NCI-H1930 (cell line): ENCODE data around the gene SERINC1.

ENCODE experiments used
- DNase-seq, 2 experiments: peaks; one replicate each; lab custom pipeline; 2025; lab: John Stamatoyannopoulos, UW

Gene SERINC1

DNA sequence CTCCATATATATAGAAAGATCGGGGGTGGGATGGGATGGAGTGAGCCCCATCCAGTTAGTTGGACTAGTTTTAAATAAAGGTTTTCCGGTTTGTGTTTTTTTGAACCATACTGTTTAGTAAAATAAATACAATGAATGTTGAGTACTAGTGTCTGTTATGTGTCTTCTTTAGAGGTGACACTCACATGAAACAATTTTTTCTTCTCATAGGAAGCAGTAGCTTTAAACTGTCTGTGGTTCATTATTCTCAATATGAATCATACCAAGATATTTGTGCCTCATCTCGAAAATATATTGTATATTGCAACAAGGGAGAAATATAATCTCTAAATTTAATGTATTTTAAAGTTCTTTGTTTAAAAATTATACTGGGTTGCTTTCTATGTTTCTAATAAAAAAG lies 38.8 kb downstream of the SERINC1 start:
- DNase-seq, result no peak

DNA sequence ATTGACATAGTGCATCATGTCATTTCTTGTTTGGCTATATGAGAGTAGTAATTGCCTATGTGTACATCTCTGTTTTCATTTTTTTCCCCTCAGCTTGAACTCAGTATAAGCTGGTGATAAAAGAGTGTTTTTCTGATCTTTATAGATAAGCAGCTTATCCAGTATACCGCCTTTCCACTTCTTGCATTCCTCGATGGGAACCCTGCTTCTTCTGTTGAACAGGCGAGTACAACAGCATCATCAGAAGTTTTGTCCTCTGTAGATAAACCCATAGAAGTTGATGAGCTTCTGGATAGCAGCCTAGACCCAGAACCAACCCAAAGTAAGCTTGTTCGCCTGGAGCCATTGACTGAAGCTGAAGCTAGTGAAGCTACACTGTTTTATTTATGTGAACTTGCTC lies 39.8 kb downstream of the SERINC1 start:
- no peak for DNase-seq

DNA sequence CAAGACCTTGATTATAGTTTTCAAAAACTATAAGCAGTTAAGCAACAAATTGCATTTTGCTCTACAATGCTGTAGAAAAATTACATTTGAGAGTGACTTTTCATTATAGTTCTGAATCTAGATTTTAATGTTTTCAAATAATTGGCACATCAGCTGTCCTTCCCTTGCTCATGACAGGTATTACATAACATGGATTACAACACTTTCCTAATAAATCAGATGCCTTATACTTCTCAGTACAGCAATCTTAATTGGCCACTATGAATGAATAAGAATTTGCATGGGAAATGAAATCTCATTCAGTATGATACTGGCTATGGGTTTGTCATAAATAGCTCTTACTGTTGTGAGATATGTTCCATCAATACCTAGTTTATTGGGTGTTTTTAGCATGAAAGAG lies 42.3 kb downstream of the SERINC1 start:
- no peak for DNase-seq

DNA sequence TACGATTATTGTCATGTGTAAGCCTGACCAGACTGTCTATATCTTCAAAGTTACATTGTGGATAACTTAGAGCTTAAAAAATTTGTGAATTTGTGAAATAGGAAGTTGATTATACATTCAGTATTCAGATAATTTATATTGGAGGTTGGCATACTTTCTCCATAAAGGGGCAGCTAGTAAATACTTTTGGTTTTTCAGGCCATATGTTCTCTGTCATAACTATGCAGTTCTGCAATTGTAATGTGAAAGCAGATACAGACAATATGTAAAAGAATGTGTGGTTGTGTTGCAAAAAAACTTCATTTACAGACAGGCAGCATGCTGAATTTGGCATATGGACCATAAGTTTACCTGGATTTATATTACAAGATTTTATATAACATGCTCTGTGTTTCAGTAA lies 42.8 kb downstream of the SERINC1 start:
- DNase-seq, result no peak

DNA sequence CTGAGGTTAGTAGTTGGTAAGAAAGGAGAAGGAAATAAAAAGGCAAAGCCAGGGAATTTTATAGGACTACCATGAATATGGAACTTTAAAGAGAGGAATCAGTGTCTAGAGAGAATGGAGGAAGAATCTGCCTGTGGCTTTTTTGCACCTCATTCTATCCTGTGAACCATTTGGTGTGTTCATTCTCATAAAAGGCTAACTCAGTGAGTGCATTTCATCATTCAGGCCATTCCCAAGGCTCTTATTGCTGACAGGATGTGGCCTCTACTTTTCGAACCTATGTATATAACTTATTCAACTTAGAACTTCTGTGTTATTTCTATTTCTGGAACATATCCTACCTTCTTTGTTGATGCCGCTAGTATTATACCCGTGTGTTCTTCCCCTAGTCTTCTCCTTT lies 45.0 kb downstream of the SERINC1 start:
- no peak for DNase-seq

DNA sequence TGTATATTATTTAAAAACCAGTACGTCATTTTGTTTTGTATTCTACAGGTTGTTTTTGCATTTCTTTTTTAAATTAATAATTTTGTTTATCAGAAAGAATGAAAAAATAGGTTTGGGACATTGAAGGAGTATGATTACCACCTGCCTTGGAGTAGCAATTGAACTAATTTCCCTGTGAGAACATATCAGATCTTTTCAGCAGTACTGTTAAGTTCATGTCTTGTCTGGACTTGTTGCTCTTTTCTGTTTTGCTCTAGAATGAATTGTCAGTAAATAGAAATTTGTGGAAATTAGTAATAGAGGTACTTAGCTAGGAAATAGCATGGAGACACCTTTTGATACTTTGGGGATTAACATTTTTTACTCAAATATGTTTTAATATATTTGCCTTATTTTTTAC lies 47.9 kb downstream of the SERINC1 start:
- DNase-seq, result no peak

DNA sequence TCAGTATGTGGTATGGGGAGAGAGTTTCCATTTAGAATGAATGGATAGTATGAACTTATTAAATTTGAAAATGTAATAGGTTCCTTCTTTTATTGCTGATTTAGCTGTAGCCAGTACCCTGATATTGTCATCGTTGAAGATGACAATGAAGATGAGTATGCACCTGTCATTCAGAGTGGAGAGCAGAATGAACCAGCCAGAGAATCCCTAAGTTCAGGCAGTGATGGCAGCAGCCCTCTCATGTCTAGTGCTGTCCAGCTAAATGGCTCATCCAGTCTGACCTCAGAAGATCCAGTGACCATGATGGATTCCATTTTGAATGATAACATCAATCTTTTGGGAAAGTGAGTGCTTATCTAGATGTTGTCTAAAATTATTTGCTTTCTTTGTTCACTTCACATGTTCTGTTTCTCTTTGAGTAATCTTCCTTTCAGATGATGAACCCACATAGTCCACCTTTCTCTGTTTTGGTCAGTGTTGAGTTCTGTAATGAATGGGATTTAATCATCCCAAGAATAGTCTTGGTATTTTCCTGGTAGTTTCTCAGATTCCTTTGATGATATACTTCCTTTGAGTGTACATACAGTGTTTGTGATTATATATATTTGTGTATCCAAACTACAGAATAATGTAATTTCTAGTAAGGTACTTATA lies 48.9 kb downstream of the SERINC1 start:
- DNase-seq, result no peak

DNA sequence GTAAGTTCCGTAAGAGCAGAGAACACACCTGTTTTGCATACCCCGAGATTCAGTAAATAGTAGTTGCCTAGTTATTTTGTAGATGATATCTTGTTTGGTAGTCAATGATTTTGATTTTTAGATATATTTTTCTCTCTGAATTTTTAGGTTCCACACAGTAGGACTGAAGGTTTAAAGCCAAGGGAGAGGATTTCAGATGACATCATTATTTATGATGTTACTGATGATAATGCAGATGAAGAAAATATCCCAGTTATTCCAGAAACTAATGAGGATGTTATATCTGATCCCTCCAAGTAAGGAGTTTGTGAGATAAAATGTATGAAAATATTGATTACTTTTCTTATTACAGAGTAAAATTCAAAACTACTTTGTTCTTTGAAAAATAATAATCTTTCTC lies 49.6 kb downstream of the SERINC1 start:
- no peak for DNase-seq

DNA sequence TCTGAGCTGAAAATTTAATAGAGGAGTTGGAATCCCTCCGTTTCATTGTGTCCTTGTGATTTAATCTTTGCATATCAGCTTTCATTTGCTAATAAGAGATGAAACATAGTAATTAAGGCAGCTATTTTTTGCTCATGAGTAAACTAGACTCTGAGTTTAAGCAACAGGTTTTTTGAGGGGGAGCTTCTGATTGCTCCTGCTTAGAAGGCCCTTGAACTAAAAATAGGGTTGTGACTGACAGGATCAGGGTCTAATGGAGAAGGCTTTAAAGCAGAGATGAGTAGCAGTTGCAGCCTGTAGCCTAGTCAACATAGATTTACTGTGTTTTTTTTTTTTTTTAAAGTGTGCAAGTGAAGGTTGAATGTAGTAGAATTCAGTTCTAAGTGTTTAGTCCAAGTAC lies 54.8 kb downstream of the SERINC1 start:
- DNase-seq, result no peak

DNA sequence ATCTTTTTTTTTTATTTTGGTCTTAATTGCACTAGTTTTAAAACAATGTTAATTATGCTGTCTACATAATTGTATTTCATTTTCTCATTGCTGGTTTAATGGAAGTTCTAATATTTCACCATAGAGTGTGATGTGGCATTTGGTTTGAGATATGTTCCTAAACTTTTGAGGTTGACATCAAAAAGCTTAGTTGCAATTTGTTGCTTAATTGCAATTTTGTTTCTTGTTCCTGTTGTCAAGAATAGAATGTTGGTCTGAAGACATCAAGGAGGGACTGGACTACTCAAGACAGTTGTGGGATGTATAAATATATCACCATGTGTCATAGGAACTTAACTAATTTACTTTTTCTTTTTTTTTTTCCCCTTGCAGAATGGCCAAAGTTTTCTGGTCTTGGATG lies 59.6 kb downstream of the SERINC1 start:
- DNase-seq, result no peak

DNA sequence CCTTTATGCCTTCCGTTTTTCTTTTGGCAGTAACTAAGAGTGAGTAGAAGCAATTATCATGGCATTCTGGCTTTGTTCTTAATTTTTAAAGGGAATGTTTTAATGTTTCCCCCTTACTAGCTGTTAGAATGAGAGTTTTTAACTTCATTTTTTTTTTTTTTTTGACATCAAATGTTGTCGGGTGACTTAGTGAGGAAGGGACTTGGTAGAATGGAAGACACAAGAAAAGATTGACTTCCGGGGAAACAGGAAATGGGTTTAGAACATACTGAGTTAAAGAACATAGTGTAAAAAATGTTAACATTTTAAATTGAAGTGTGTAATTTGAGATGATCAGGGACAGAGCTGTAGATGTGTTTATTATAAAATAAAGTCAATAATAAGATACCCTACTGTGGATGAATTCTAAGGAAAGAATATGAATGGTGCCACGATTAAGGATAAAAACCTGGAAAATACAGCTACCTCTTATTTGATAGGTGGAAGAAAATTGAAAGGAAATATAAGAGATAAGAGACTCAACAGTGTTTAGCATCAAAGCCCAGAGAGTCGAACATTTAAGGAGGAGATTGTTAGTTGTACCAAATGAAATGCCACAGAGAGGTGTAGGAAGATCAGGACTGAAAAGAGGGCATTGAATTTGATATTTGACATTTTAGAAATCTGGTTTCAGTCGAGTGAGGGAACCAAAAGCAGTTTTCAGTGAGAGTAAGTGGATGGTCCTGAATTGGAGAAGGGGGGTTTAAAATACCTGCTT lies 62.7 kb downstream of the SERINC1 start:
- DNase-seq, result no peak

DNA sequence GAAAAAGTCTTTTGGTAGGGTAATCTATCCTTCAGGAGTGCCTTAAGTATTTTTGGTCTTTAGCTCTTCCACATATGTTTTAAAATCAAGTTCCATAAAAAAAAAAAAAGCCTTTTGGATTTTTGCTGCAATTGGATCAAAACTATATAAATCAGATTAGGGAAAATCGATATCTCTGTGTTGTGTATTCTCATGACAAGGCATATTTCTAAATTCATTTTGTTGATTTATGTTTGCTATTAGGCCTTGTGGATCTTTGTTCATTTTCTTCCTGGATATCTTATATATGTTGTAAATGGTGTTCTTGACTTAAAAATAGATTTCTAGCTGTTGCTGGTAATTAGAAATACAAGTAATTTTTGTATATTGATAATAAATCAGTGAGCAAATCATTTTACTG lies 63.4 kb downstream of the SERINC1 start:
- DNase-seq, result no peak

DNA sequence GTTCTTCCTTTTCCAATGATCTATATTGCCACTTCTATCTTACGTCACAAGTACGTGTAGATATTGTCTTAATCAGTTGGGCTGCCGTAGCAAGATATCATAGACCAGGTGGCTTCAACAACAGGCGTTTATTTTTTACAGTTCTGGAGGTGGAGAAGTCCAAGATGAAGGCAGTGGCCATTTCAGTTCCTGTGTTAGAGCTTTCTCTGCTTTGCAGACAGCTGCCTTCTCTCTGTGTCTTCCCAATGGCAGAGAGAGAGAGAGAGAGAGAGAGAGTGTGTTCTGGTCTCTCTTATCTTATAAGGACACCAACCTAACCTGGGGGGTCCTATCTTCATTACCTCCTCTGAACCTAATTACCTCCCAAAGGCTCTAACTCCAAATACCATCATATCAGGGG lies 63.9 kb downstream of the SERINC1 start:
- no peak for DNase-seq

DNA sequence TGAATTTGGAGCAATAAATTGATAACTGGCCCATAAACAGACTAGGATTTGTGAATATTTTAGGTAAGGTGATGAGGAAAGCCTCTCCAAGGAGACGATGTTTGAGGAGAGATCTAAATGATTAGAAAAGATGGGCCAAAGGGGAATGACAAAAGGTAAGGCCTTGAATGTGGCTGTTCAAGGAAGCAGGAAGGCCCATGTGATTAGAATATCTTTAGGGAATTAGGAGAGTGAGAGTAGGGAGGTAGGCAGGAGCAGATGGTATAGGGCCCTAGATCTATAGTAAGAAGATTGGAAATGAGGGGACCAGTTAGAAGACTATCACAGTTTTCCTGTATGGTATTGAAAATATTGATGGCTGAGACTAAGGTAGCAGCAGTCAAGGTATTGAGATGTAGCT lies 65.4 kb downstream of the SERINC1 start:
- no peak for DNase-seq

DNA sequence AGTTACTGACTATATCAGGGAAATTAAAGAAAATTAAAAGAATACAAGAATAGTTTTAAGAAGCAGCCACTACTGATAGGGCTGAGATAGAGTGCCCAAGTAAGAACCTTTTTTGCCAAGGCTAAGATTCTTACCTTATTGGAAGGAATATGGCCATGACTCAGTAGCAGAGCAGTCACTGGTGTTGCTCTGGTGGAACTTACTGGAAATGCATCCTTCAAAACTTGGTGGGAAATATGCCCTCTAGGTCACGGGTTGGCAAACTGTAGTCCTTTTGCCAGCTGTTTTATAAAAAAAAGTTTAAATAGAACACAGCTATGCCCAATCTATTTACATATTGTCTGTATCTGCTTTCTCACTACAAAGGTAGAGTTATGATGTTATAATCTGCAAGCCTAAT lies 66.2 kb downstream of the SERINC1 start:
- no peak for DNase-seq

DNA sequence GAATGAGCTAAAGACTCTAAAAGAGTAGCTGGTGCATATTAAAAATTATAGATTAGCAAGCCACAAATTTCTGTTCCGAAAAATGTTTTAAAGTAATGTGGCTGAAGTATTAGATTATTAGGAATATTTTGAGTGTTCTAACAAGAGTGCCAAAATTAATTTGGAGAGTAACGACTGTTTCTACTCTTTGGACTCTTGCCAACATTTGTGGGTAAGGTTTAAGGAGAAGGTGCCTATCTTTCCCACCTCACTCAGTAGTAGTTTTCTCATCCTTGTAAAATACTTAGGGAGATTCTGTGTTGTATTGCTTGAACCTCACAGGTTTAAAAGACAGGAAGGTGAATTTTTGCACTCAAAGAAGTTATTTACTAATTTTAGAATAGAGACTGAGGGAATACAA lies 67.2 kb downstream of the SERINC1 start:
- DNase-seq, result no peak

DNA sequence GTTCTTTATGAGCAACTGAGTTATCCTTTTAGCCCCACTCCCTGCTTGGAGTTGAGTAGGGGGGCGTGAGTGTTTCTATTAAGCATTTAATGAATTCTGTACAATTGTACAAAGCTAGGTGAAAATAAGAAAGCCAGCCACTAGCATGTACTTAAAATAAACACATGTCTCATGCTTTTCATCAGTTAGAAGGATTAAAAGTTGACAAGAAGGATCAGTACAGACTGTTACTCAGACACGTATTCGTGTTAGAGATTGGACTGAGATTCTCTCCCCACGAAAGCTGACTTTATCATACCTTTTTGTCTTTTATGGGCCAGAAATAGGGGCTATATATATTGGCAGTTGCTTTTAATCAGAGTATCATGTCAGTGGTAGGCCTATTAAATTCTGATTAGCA lies 70.5 kb downstream of the SERINC1 start:
- DNase-seq, result no peak

DNA sequence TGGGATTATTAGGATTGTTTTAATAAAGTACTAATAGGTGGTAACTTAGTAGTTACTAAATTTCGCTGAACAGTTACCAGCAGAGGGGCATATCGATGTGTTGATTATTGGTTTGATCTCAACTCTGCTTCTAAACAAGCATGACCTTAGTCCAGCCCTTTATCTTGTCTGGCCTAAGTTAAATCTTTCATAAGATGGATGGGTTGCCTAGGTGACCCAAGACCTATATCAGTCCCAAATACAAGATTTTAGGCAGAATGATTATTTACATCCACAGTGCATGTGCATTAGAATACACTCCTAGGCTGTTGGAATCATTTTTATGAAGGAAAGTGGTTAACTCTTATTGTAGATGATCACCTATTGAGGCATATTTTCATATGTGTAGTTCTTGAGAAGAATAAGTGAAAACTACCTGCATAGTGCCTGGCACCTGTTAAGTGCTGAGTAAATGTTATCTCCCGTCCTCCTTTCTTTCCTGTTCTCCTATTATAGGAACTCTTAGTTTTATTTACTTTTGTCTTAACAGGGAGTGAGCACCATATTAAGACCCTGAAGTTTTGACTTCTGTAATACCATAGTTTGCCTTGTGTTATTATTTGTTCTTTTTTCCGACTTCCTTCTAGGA lies 71.0 kb downstream of the SERINC1 start:
- DNase-seq, result no peak

DNA sequence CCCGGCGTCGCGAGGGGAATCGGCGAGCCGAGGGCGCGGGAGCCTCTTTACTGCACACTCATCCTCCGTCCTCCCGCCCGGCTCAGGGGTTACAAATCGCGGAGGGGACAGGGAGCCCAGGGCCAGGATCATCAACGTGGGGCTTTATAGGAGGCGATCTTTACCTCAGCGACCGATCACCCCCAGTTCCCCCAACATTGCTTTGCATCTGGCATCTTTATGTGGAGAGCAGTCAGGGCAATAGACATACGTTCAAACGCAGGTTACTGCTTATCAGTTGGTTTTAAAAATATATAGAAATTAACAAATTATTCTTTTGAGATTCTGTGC lies 71.5 kb downstream of the SERINC1 start:
- no peak for DNase-seq

DNA sequence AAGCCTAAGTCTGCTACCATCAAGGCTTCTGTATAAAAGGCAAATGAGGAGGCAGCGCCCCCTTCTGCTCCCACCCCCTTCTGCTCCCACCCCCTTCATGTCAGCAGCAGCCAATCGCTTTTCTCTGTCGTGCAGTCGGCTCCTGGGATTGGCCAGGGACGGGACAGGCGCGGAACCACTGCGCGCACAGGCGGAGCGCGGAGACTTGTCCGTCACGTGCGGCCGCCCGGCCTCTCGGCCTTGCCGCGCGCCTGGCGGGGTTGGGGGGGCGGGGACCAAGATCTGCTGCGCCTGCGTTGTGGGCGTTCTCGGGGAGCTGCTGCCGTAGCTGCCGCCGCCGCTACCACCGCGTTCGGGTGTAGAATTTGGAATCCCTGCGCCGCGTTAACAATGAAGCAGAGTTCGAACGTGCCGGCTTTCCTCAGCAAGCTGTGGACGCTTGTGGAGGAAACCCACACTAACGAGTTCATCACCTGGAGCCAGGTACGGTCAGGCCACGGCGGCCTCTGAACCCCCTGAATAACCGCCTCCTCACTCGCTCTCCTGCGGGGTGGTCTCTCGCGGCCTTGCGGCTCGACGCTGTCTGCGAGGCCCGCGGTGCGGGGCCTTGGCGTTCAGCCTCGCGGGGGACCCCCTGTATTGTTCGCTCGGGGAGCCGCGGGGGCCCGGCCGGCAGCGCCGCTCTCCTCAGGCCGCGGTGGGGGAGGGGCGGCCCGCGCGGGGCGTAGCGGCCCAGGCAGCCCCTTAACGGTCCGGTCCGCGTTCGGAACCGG lies 72.1 kb downstream of the SERINC1 start, which contains the start of gene HSF2:
TSS of gene HSF2 (plus strand) at position 305 of the 773 bp plus-strand sequence. CDS start at position 391, 86 bp downstream.
- DNase-seq, result peak; percentile 90 to 95

DNA sequence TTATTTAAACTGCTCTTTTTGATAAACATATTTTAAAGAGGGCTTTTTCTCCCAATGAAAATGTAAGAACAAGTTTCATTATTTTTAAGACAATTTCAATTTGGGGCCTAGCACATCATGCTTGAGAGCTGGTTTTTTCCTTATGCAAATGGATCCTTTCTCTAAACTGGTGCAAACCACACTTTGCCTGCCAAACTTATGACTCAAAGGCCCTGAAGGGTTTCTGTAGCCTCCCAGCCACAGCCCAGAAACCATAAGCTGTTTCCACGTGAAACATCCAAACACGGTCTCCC lies 72.6 kb downstream of the SERINC1 start:
- DNase-seq, result no peak

DNA sequence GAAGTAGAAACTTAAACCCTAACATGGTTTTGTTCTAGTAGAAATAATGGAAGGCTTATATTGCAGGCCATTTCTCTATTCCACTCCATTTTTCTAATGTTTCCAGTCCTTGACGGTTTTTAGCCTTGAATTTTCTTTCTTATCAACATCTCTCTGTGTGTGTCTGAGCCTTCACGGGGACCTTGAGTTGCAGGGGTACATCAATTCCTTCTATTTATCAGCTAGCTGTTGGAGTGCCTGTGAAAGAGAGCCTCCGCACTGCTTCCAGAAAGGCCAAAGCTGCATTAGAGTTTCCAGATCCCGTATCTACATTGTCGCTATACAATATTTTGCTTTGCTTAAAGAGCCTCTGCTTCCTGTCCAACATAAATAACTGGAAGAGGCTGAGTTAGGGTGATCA lies 77.6 kb downstream of the SERINC1 start:
- no peak for DNase-seq

DNA sequence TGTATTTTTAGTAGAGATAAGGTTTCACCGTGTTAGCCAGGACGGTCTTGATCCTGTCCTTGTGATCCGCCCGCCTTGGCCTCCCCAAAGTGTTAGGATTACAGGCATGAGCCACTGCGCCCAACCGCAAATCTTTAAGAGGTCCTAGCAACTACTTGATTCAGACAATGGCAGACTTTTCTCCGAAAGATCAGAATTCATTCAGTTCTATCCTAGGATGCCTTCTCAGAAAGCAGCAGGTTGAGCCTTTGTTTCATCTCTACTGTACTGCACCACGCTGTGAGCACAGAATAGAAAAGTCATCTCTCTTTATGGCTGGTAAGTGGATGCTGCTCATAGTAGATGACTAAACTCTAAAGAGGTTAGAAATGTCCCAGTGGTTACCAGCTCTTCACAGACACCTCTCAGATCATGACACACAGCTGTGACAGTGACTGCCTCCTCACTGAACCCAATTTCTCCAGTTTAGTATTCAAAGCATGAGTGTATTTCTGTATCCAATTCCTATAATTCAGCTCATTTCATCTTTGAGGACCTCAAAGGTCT lies 78.2 kb downstream of the SERINC1 start:
- no peak for DNase-seq
